Thyroid gland (tissue), 4 donors: Measurements from ENCODE around the gene CNTN1. TPM values are rescaled to one million over a fixed set of nuclear protein-coding genes. Genes with fewer than 3 reads are reported as not detected.

ENCODE experiments used
- DNase-seq, 2 donors: peaks; one replicate each; pipeline ENCODE4 v3.0.0-alpha.2; 2019
- H3K27ac ChIP-seq, 3 donors: fragments of 200-600 bp; sonication (generic); 1 replicate in 2 of 3; 2 replicates in 1 of 3; pipeline ENCODE4 v1.5.1; 2016 to 2019; ENCODE audit warnings: mild to moderate bottlenecking in 1 of 3, moderate library complexity in 1 of 3
- H3K27me3 ChIP-seq: fragments of 200-600 bp; sonication (generic); one replicate; pipeline ENCODE4 v1.5.1; 2019
- H3K36me3 ChIP-seq, 2 donors: fragments of 200-600 bp; sonication (generic); one replicate each; pipeline ENCODE4 v1.5.1; 2016 to 2019
- H3K4me1 ChIP-seq, 2 donors: fragments of 200-600 bp; sonication (generic); one replicate each; pipeline ENCODE4 v1.5.1; 2017 to 2019
- H3K4me3 ChIP-seq, 3 donors: fragments of 200-600 bp; sonication (generic); replicated peaks in 1 of 3; 1 replicate in 2 of 3; 2 replicates in 1 of 3; pipeline ENCODE4 v1.5.1; 2016; ENCODE audit warnings: mild to moderate bottlenecking in 1 of 3
- H3K9me3 ChIP-seq: fragments of 200-600 bp; sonication (generic); one replicate; pipeline ENCODE4 v1.5.1; 2017
- CTCF ChIP-seq, 6 experiments: fragments of 200-600 bp in 3 of 6; fragments of 450-650 bp in 3 of 6; sonication (generic) in 3 of 6; IDR thresholded peaks; one replicate each; pipeline ENCODE4 v1.5.1; 2016 to 2019; ENCODE audit warnings: antibody characterized with exemption in 6 of 6, mild to moderate bottlenecking in 2 of 6, inconsistent platforms in 1 of 6, moderate library complexity in 1 of 6
- POLR2A ChIP-seq, 2 donors: fragments of 450-650 bp; IDR thresholded peaks; one replicate each; pipeline ENCODE4 v1.6.1; 2017; ENCODE audit warnings: antibody characterized with exemption in 2 of 2, mild to moderate bottlenecking in 2 of 2, moderate library complexity in 1 of 2
- WGBS, 2 donors: methylation state at CpG; one replicate each; pipeline ENCODE4 v1.1.5; 2017; 5-methylcytosine and 5-hydroxymethylcytosine counted together
- intact Hi-C: fragments of 100-400 bp; cut with DNase I; formaldehyde crosslinking; loops from one replicate; pipeline ENCODE4 v1.15.1; 2023
- total RNA-seq, 4 donors: library from RNA; depleted of rRNA; stranded (reverse); fragments of >200 nt; gene quantifications; one replicate each; pipeline ENCODE4 v1.2.3, GENCODE V29; 2016

The CNTN1 gene
- total RNA-seq, 4 donors from 2014 or later, result 1.9 to 2.7 (median 2.0) TPM

DNA sequence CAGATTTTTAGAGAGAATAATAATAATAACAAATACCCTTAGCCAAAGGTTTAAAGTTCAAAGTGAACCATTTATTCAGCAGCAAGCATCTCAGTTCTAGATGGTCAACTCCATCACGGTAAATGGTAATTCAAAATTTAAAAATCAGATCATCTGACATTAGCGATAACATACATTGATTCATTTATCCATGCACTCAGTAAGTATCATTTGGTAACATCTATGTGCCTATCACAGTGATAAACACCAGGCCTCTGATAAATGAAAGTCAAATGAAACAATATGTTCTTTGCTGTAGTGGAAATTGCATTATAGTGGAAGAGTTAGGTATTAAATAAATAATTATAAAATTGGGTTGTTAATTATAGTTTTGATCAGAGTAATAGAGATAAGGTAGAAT lies 108.8 kb downstream of the CNTN1 start:
- intact Hi-C loops, result no loop called here
- no peak for DNase-seq
- 97 to 99% methylated on average over 2 of the region's 2 CpGs for WGBS, 2 donors
- no peaks in the 10 kb centered on the region for H3K36me3 ChIP-seq
- no peaks in the 10 kb centered on the region for H3K27me3 ChIP-seq
- H3K9me3 ChIP-seq, result no peaks in the 10 kb centered on the region
- TF ChIP-seq POLR2A (IDR thresholded peaks at IDR 0.05) (no peak), CTCF (IDR thresholded peaks at IDR 0.05) (no peak)
- no peak overlapping the region for H3K27ac ChIP-seq
- H3K4me3 ChIP-seq, result no peak overlapping the region
- no peaks in the 10 kb centered on the region for H3K4me1 ChIP-seq

DNA sequence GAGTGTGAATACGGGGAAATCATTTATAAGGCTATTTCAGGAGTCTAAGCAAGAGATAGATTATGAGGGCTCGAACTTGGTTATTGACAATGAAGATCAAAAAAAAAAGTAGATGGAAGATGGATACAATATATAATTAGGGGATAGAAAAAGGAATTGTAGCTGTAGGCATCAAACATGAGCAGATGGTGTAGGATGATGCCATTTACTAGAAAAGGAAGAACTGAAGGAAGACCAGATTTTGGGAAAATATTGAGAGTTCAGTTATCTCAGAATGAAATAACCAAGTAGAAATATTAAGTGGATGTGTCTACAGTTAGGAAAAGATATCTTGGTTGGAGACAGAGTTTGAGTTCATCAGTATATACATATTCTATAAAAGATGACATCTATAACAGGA lies 109.6 kb downstream of the CNTN1 start:
- no peak overlapping the region for H3K4me3 ChIP-seq
- TF ChIP-seq CTCF (IDR thresholded peaks at IDR 0.05), result no peak
- TF ChIP-seq POLR2A (IDR thresholded peaks at IDR 0.05), result no peak
- no peaks in the 10 kb centered on the region for H3K27me3 ChIP-seq
- no peaks in the 10 kb centered on the region for H3K9me3 ChIP-seq
- no peaks in the 10 kb centered on the region for H3K36me3 ChIP-seq
- no peaks in the 10 kb centered on the region for H3K4me1 ChIP-seq
- no peak overlapping the region for H3K27ac ChIP-seq
- no peak for DNase-seq
- intact Hi-C loops, result no loop called here
- 81 to 83% methylated on average over 2 of the region's 2 CpGs for WGBS, 2 donors

DNA sequence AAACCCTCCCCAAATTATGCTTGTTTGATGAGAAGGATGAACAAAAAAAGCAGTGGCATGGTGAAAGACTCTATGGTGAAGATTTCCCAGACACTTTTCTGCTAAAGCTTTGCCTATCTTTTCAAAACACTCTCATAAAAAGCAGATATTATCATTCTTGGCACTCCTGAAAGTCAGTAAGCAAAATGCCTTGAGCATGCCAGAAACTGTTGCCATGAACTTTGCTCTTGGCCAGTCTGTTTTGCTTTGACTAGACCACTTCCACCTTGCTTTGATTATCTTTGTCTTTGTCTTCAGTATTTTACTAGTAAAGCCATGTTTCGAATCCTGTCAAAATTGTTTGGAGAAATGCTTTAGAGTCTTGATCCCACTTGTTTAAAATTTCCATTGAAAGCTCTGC lies 110.4 kb downstream of the CNTN1 start:
- no peak overlapping the region for H3K4me3 ChIP-seq
- no peaks in the 10 kb centered on the region for H3K9me3 ChIP-seq
- intact Hi-C loops, result no loop called here
- H3K27ac ChIP-seq, result no peak overlapping the region
- DNase-seq, result no peak
- H3K36me3 ChIP-seq, result no peaks in the 10 kb centered on the region
- TF ChIP-seq CTCF (IDR thresholded peaks at IDR 0.05), result no peak
- TF ChIP-seq POLR2A (IDR thresholded peaks at IDR 0.05), result no peak
- no peaks in the 10 kb centered on the region for H3K27me3 ChIP-seq
- no peaks in the 10 kb centered on the region for H3K4me1 ChIP-seq
- WGBS, 2 donors, result 56 to 75% methylated on average over 1 of the region's 1 CpG

DNA sequence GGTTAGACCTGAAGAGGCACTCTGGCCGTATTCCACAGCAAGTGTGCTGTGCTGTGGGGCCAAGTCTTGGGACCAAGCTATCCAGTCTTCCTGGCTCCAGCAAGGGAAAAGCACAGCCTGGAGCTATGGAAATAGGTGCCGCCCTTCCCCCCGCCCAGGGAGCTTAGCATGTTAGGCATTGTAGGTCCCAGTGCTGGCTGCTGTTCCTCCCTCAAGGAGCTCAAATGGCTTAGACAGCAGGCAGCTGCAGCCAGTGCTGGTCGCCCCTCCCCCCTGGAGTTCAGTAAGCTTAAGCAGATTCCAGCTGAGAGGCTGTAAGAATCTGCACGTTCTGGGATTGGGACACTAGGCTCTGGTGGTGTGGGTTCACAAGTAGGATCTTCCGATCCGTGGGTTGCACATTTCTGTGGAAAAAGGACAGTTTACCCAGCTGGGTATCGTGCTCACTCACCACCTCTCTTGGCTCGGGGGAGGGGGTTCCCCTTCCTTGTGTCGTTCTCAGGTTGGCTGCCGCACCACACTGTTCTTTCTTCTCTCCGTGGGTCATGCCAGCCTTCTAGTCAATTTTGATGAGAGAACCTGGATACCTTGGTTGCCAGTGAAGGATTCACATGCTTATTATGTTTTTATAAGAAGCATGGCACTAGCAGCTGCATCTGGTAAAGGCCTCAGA lies 127.3 kb downstream of the CNTN1 start:
- DNase-seq, result no peak
- WGBS, 2 donors, result 33 to 43% methylated on average over 5 to 11 of the region's 12 CpGs
- Histone ChIP-seq H3K4me1 (no peaks in the 10 kb centered on the region), H3K4me3 (no peak overlapping the region), H3K27ac (no peak overlapping the region), H3K9me3 (no peaks in the 10 kb centered on the region), H3K36me3 (no peaks in the 10 kb centered on the region), H3K27me3 (no peaks in the 10 kb centered on the region)
- intact Hi-C loops, result no loop called here
- TF ChIP-seq CTCF (IDR thresholded peaks at IDR 0.05) (no peak), POLR2A (IDR thresholded peaks at IDR 0.05) (no peak)

DNA sequence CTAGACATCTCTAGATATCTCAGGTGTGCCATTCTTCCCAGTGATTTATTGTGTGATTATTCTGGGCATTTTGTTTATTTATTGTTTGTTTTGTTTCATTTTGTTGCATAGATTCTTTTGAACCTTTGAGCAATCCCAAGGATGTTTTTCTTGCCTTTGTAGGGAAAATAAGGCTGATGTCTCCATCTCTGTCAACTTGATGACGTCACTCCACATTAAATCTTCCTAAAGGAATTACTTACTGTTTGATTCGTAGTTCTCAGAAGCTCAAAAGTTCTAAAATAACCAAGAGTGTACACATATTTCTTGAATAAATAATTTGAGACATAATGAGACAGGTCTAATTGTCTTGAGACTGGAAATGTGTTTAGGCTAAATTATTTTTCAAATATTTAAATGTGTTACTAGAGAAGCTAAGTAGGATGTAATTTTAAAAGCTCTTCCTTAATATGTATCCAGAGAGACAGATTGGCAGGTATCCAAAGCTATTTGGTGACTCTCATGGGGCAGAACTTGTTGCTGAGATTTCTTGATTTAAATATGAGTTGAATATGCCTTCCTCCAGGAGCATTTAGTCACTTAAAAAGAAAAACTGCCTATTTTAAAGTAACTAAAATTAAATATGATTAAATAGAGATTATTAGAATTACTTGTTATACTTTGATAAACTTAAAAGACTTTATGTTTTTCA lies 128.7 kb downstream of the CNTN1 start:
- Histone ChIP-seq H3K27ac (no peak overlapping the region), H3K27me3 (no peaks in the 10 kb centered on the region), H3K4me1 (no peaks in the 10 kb centered on the region), H3K36me3 (no peaks in the 10 kb centered on the region), H3K4me3 (no peak overlapping the region), H3K9me3 (no peaks in the 10 kb centered on the region)
- intact Hi-C loops, result no loop called here
- TF ChIP-seq POLR2A (IDR thresholded peaks at IDR 0.05) (no peak), CTCF (IDR thresholded peaks at IDR 0.05) (no peak)
- 46 to 73% methylated on average over 2 of the region's 2 CpGs for WGBS, 2 donors
- DNase-seq, result no peak
